Endodermal cell (in vitro differentiated cells): Measurements from ENCODE around the gene SLIT3. TPM values are rescaled to one million over a fixed set of nuclear protein-coding genes. Genes with fewer than 3 reads are reported as not detected.

Experiments
- DNase-seq: peaks from one replicate; pipeline ENCODE4 v3.0.0-alpha.2; 2017
- H3K27ac ChIP-seq: 2 replicates; pipeline ENCODE4 v1.5.1; 2013; ENCODE audit warnings: mild to moderate bottlenecking, low read depth, low read length, moderate library complexity
- H3K27me3 ChIP-seq: 2 replicates; pipeline ENCODE4 v1.6.1; 2013; ENCODE audit warnings: mild to moderate bottlenecking, low read length, moderate library complexity; ENCODE audit not compliant: insufficient read depth, control insufficient read depth, poor library complexity, severe bottlenecking
- H3K36me3 ChIP-seq: 2 replicates; pipeline ENCODE4 v1.7.0; 2013; ENCODE audit warnings: mild to moderate bottlenecking, low read length, moderate library complexity; ENCODE audit not compliant: control insufficient read depth, insufficient read depth
- H3K4me1 ChIP-seq: one replicate; pipeline ENCODE4 v1.7.0; 2013; ENCODE audit warnings: low read length; ENCODE audit not compliant: control insufficient read depth, insufficient read depth
- H3K4me3 ChIP-seq: 2 replicates; pipeline ENCODE4 v1.5.1; 2013; ENCODE audit warnings: mild to moderate bottlenecking, low read length, moderate library complexity
- H3K9ac ChIP-seq: 2 replicates; pipeline ENCODE4 v1.6.1; 2013; ENCODE audit warnings: mild to moderate bottlenecking, low read length, moderate library complexity; ENCODE audit not compliant: poor library complexity, severe bottlenecking; ENCODE audit errors: extremely low read depth
- H3K9me3 ChIP-seq: 2 replicates; pipeline ENCODE4 v1.6.1; 2013; ENCODE audit warnings: mild to moderate bottlenecking, low read length, moderate library complexity; ENCODE audit not compliant: control insufficient read depth
- H3K27ac Mint-ChIP-seq: 2 replicates; pipeline ENCODE4 v1.8.0; 2020; ENCODE audit warnings: mixed read lengths
- H3K27me3 Mint-ChIP-seq: 2 replicates; pipeline ENCODE4 v1.8.0; 2021; ENCODE audit warnings: mild to moderate bottlenecking, mixed read lengths; ENCODE audit not compliant: insufficient read depth
- H3K36me3 Mint-ChIP-seq: 2 replicates; pipeline ENCODE4 v1.8.0; 2020; ENCODE audit warnings: low read depth, mixed read lengths
- H3K4me1 Mint-ChIP-seq: 2 replicates; pipeline ENCODE4 v1.8.0; 2020; ENCODE audit warnings: mixed read lengths
- H3K4me3 Mint-ChIP-seq: 2 replicates; pipeline ENCODE4 v1.8.0; 2020; ENCODE audit warnings: mild to moderate bottlenecking, moderate library complexity, mixed read lengths
- H3K9me3 Mint-ChIP-seq: 2 replicates; pipeline ENCODE4 v1.8.0; 2020; ENCODE audit warnings: mild to moderate bottlenecking, mixed read lengths
- WGBS, 2 experiments: methylation state at CpG; one replicate each; pipeline versions ENCODE4 v1.1.5 to v1.1.7; 2013; ENCODE audit warnings: missing lambda C conversion rate in 2 of 2, mixed read lengths in 1 of 2; ENCODE audit not compliant: insufficient coverage in 1 of 2, insufficient read length in 1 of 2; 5-methylcytosine and 5-hydroxymethylcytosine counted together
- total RNA-seq, 2 donors: library from RNA; stranded (reverse); fragmentation: NEBNext Ultra II Directional in 1 of 2; extraction: Animal tissue kit (Norgen Biotek cat#: 25700) in 1 of 2; gene quantifications; 2 replicates in 1 of 2; 3 replicates in 1 of 2; pipeline ENCODE4 v1.2.1, GENCODE V29; 2021
- TF ChIP-seq, protein P1 (sequence below): fragments of 200-600 bp; sonication (generic); conservative IDR thresholded peaks from 2 replicates; pipeline ENCODE4 v1.5.0; 2021; ENCODE audit warnings: antibody characterized with exemption, mild to moderate bottlenecking

SLIT3 gene
- total RNA-seq, 2 donors from 2014 or later: 2.5 to 3.4 TPM

DNA sequence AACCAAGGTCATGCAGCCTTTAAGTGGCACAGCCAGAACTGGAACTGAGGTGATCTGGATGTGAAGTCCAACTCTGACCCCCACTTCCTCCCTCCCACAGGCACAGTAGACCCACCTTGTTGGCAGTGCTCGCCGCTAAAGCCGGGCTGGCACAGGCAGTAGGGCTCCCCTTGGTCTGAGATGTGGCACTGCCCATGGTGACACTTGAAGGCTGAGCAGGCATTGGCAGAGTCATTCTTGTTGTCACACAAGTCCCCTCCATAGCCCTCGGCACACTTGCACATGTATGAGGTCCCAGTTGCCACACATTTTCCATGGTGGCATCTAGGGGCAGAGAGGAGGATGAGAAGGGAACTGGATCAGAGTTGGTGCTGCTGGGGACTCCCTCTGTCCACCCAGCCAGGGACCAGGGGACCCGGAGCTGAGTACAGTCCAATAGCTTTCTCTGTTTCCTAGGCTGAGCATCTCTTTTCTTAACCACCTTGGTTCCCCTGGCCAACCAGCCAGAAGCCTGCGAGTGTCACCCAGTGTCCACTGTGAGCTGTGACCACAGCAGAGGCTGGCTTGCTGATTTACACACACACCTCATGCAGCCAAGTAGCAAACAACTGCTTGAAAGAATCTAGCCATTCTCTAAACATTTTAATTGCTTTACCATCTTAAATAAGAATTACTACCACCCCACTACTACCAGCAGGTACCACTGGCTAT, 631.1 kb downstream of the SLIT3 start:
- Histone ChIP-seq H3K27me3 (no peaks in the 10 kb centered on the region), H3K4me3 (no peak overlapping the region), H3K36me3 (no peaks in the 10 kb centered on the region), H3K27ac (no peak overlapping the region), H3K9ac (no peak overlapping the region), H3K4me1 (no peaks in the 10 kb centered on the region), H3K9me3 (no peaks in the 10 kb centered on the region)
- H3K27ac Mint-ChIP-seq: no peak overlapping the region
- DNase-seq: no peak
- H3K4me1 Mint-ChIP-seq: peaks cover 1% of the 10 kb centered on the region
- WGBS, 2 experiments: 91 to 97% methylated on average over 6 of the region's 6 CpGs
- TF ChIP-seq, protein P1, sequence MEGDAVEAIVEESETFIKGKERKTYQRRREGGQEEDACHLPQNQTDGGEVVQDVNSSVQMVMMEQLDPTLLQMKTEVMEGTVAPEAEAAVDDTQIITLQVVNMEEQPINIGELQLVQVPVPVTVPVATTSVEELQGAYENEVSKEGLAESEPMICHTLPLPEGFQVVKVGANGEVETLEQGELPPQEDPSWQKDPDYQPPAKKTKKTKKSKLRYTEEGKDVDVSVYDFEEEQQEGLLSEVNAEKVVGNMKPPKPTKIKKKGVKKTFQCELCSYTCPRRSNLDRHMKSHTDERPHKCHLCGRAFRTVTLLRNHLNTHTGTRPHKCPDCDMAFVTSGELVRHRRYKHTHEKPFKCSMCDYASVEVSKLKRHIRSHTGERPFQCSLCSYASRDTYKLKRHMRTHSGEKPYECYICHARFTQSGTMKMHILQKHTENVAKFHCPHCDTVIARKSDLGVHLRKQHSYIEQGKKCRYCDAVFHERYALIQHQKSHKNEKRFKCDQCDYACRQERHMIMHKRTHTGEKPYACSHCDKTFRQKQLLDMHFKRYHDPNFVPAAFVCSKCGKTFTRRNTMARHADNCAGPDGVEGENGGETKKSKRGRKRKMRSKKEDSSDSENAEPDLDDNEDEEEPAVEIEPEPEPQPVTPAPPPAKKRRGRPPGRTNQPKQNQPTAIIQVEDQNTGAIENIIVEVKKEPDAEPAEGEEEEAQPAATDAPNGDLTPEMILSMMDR: no peak
- H3K9me3 Mint-ChIP-seq: no peaks in the 10 kb centered on the region
- no peaks in the 10 kb centered on the region for H3K27me3 Mint-ChIP-seq
- no peaks in the 10 kb centered on the region for H3K36me3 Mint-ChIP-seq
- no peak overlapping the region for H3K4me3 Mint-ChIP-seq

DNA sequence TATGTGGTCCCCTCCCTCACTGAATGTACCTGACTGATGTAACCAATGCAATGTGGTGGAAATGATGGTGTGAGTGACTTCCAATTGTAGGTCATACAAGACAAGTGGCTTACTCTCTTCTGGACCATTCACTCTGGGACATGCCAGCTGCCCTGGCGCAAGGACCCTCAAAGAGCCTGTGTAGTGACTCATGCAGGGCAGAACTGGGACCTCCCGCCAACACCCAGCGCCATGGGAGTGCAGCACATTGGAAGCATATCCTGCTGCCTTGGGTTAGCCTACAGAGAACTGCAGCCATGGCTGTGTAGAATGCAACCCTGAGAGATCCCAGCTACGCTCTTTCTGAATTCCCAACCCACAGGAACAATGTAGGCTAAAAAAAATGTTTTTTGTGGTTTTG, 631.8 kb downstream of the SLIT3 start:
- no peaks in the 10 kb centered on the region for H3K9me3 ChIP-seq
- WGBS, 2 experiments: 93 to 96% methylated on average over 3 to 4 of the region's 4 CpGs
- H3K27ac ChIP-seq: no peak overlapping the region
- Mint-ChIP-seq H3K4me1 (no peaks in the 10 kb centered on the region), H3K36me3 (no peaks in the 10 kb centered on the region), H3K27me3 (no peaks in the 10 kb centered on the region), H3K9me3 (no peaks in the 10 kb centered on the region), H3K27ac (no peak overlapping the region), H3K4me3 (no peak overlapping the region)
- no peak overlapping the region for H3K4me3 ChIP-seq
- H3K4me1 ChIP-seq: no peaks in the 10 kb centered on the region
- H3K9ac ChIP-seq: no peak overlapping the region
- TF ChIP-seq, protein P1: no peak
- no peak for DNase-seq
- no peaks in the 10 kb centered on the region for H3K36me3 ChIP-seq
- no peaks in the 10 kb centered on the region for H3K27me3 ChIP-seq

DNA sequence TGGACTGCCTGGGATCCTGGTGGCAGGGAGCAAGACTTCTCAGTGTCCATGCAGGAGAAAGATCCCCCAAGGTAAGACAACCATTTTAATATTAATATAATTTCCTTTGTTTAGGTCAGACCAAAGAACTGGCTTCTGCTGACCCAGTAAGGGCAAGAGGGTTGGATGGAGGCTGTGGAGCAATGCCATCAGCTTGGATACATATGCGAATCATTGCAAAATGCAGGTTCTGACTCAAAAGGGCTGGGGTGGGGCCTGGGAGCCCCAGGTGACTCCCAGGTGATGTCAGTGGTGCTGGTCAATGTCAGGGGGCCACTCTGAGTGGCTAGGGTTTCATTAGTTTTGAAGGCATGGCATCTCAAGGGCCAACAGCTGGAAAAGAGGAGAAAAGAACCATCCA, 632.9 kb downstream of the SLIT3 start:
- no peaks in the 10 kb centered on the region for H3K9me3 ChIP-seq
- 95% methylated on average over 1 of the region's 1 CpG; no CpG with 5 or more reads in 1 of the 2 experiments for WGBS, 2 experiments
- TF ChIP-seq, protein P1: no peak
- no peaks in the 10 kb centered on the region for H3K4me1 Mint-ChIP-seq
- no peaks in the 10 kb centered on the region for H3K9me3 Mint-ChIP-seq
- H3K36me3 Mint-ChIP-seq: no peaks in the 10 kb centered on the region
- DNase-seq: no peak
- no peaks in the 10 kb centered on the region for H3K4me1 ChIP-seq
- H3K4me3 Mint-ChIP-seq: no peak overlapping the region
- H3K4me3 ChIP-seq: no peak overlapping the region
- H3K27ac Mint-ChIP-seq: no peak overlapping the region
- H3K27me3 ChIP-seq: no peaks in the 10 kb centered on the region
- no peak overlapping the region for H3K9ac ChIP-seq
- peaks cover 4% of the 10 kb centered on the region for H3K27me3 Mint-ChIP-seq
- no peak overlapping the region for H3K27ac ChIP-seq
- no peaks in the 10 kb centered on the region for H3K36me3 ChIP-seq
